HG02970 (cell line): Measurements from ENCODE around the gene OR2T10.
"Not testable (repeated sequence)": the region's sequence is repeated elsewhere in the genome, so short reads cannot be mapped to it uniquely, and the experiment has no call there.

Source experiments
- ATAC-seq: cut with Tn5 transposase; IDR thresholded peaks from one replicate; pipeline ENCODE4 v1.9.1; 2021; ENCODE audit warnings: mild to moderate bottlenecking, moderate library complexity, moderate number of reproducible peaks; ENCODE audit not compliant: unreplicated experiment, low FRiP score

The OR2T10 gene

GRCh38 chr1:248597589-248597988 is at the start of gene OR2T10:
OR2T10 (minus strand) TSS chr1:248597700; CDS start chr1:248593768, 3,932 bp downstream.
- no peak for ATAC-seq

- not testable (repeated sequence) for ATAC-seq
Measured at GRCh38 chr1:248645178-248645577, 47.7 kb upstream of the OR2T10 start, which contains the start of gene OR2T35. OR2T35 (minus strand) TSS chr1:248645278; CDS start chr1:248639258, 6,020 bp downstream.

GRCh38 chr1:248642971-248643651 is 45.6 kb upstream of the OR2T10 start:
- ATAC-seq: peak; percentile 61

GRCh38 chr1:248641583-248641982 is 44.1 kb upstream of the OR2T10 start:
- ATAC-seq: not testable (repeated sequence)

GRCh38 chr1:248640906-248641305 is 43.4 kb upstream of the OR2T10 start:
- peak; percentile 44 for ATAC-seq

GRCh38 chr1:248639652-248640051 is 42.2 kb upstream of the OR2T10 start:
- ATAC-seq: not testable (repeated sequence)

- ATAC-seq: not testable (repeated sequence)
Measured at GRCh38 chr1:248636612-248637011, 39.1 kb upstream of the OR2T10 start.

GRCh38 chr1:248634991-248635390 is 37.5 kb upstream of the OR2T10 start, which contains the start of gene OR2T11:
OR2T11 (minus strand) TSS chr1:248635091; CDS start chr1:248627128, 7,963 bp downstream.
- not testable (repeated sequence) for ATAC-seq

GRCh38 chr1:248631354-248632008 is 34.0 kb upstream of the OR2T10 start:
- ATAC-seq: no peak

GRCh38 chr1:248630551-248630950 is 33.1 kb upstream of the OR2T10 start:
- no peak for ATAC-seq

GRCh38 chr1:248627971-248628844 is 30.7 kb upstream of the OR2T10 start:
- ATAC-seq: peak; percentile 75

GRCh38 chr1:248625971-248626370 is 28.5 kb upstream of the OR2T10 start:
- no peak for ATAC-seq

- no peak for ATAC-seq
Measured at GRCh38 chr1:248625166-248625565, 27.7 kb upstream of the OR2T10 start.

- ATAC-seq: peak; percentile 81
Measured at GRCh38 chr1:248622570-248623001, 25.1 kb upstream of the OR2T10 start.

- no peak for ATAC-seq
Measured at GRCh38 chr1:248621770-248622169, 24.3 kb upstream of the OR2T10 start.

GRCh38 chr1:248618878-248619277 is 21.4 kb upstream of the OR2T10 start:
- no peak for ATAC-seq

- ATAC-seq: no peak
Measured at GRCh38 chr1:248618119-248618518, 20.6 kb upstream of the OR2T10 start.

GRCh38 chr1:248613742-248614141 is 16.2 kb upstream of the OR2T10 start:
- no peak for ATAC-seq

GRCh38 chr1:248611883-248612414 is 14.4 kb upstream of the OR2T10 start:
- no peak for ATAC-seq

GRCh38 chr1:248610301-248610700 is 12.8 kb upstream of the OR2T10 start:
- no peak for ATAC-seq
